Measurements from ENCODE around the gene CEP170B. TPM values are rescaled to one million over a fixed set of nuclear protein-coding genes. Genes with fewer than 3 reads are reported as not detected.
A peak's percentile ranks its signal among the peaks of the same experiment; 100 is the strongest.

Gene CEP170B
- total and polyA plus RNA-seq, 2 of the 13 experiments (the other 11 are each of a cell fraction or from before 2014, with no cell fraction given), result 4.3 to 8.8 TPM

DNA sequence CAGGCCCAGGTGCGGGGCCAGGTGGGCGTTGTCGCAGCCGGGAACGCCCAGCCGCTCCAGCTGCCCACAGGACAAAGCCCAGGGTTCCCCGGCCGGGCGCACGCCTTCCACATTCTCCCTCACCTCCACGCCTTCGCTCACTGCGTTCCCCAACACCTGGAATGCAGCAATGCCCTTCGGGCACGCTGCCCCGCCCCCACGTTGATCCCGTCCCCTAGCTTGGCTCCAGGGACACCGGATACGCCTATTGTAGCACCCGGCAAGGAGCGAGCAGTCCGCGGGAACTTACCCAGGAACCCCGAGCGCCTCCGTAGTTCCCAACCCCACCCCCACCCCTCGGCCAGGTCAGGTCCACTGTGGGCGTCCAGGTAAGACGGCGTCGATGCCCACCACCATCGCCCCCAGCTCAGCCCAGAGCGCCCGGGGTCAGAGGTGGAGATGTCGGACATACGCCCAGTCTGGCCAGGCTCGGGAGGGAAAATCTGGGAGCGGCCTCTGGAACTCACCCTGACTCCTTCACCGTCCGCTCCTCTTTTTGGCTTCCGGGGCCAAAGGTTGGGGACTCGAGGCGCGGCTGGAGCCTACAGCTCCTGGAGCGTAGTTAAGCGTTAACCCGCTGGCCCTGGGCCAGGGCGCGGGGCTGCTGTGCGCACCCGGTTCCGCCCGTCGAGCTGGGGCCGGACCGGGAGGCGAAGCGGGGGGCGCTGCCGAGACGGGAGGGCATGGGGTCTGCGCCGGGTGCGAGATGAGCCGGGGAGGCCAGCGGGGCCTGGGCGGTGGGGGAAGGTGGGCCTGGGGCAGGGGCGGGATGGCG, 594 bp upstream of the CEP170B start (continued):
- TF ChIP-seq U2AF1 (optimal IDR thresholded peaks at IDR 0.05; ENCODE audit: low read depth, low read length) (no peak), JDP2 (CRISPR knock-in tag; IDR thresholded peaks at IDR 0.05; ENCODE audit: borderline replicate concordance) (no peak), HMG20B (CRISPR knock-in tag; conservative IDR thresholded peaks at IDR 0.05) (no peak), NFRKB (IDR thresholded peaks at IDR 0.05) (no peak), NCOA5 (CRISPR knock-in tag; IDR thresholded peaks at IDR 0.05) (no peak), NR2C2 (CRISPR knock-in tag; IDR thresholded peaks at IDR 0.05; ENCODE audit: borderline replicate concordance) (peak; percentile 98), ZSCAN30 (CRISPR knock-in tag; IDR thresholded peaks at IDR 0.05) (no peak), TGIF2 (CRISPR knock-in tag; IDR thresholded peaks at IDR 0.05) (peak; percentile 69), ZNF24 (IDR thresholded peaks at IDR 0.05) (no peak)
- TF ChIP-seq, protein P1, sequence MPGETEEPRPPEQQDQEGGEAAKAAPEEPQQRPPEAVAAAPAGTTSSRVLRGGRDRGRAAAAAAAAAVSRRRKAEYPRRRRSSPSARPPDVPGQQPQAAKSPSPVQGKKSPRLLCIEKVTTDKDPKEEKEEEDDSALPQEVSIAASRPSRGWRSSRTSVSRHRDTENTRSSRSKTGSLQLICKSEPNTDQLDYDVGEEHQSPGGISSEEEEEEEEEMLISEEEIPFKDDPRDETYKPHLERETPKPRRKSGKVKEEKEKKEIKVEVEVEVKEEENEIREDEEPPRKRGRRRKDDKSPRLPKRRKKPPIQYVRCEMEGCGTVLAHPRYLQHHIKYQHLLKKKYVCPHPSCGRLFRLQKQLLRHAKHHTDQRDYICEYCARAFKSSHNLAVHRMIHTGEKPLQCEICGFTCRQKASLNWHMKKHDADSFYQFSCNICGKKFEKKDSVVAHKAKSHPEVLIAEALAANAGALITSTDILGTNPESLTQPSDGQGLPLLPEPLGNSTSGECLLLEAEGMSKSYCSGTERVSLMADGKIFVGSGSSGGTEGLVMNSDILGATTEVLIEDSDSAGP (CRISPR knock-in tag; IDR thresholded peaks at IDR 0.05; ENCODE audit: borderline replicate concordance), result peak; percentile 75; the same call in 1 of the 2 replicates
- TF ChIP-seq, protein P2, sequence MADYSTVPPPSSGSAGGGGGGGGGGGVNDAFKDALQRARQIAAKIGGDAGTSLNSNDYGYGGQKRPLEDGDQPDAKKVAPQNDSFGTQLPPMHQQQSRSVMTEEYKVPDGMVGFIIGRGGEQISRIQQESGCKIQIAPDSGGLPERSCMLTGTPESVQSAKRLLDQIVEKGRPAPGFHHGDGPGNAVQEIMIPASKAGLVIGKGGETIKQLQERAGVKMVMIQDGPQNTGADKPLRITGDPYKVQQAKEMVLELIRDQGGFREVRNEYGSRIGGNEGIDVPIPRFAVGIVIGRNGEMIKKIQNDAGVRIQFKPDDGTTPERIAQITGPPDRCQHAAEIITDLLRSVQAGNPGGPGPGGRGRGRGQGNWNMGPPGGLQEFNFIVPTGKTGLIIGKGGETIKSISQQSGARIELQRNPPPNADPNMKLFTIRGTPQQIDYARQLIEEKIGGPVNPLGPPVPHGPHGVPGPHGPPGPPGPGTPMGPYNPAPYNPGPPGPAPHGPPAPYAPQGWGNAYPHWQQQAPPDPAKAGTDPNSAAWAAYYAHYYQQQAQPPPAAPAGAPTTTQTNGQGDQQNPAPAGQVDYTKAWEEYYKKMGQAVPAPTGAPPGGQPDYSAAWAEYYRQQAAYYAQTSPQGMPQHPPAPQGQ (CRISPR knock-in tag; IDR thresholded peaks at IDR 0.05; ENCODE audit: borderline replicate concordance), result no peak
- TF ChIP-seq, protein P3, sequence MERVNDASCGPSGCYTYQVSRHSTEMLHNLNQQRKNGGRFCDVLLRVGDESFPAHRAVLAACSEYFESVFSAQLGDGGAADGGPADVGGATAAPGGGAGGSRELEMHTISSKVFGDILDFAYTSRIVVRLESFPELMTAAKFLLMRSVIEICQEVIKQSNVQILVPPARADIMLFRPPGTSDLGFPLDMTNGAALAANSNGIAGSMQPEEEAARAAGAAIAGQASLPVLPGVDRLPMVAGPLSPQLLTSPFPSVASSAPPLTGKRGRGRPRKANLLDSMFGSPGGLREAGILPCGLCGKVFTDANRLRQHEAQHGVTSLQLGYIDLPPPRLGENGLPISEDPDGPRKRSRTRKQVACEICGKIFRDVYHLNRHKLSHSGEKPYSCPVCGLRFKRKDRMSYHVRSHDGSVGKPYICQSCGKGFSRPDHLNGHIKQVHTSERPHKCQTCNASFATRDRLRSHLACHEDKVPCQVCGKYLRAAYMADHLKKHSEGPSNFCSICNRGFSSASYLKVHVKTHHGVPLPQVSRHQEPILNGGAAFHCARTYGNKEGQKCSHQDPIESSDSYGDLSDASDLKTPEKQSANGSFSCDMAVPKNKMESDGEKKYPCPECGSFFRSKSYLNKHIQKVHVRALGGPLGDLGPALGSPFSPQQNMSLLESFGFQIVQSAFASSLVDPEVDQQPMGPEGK (CRISPR knock-in tag; IDR thresholded peaks at IDR 0.05), result peak; percentile 81
- TF ChIP-seq, protein P4, sequence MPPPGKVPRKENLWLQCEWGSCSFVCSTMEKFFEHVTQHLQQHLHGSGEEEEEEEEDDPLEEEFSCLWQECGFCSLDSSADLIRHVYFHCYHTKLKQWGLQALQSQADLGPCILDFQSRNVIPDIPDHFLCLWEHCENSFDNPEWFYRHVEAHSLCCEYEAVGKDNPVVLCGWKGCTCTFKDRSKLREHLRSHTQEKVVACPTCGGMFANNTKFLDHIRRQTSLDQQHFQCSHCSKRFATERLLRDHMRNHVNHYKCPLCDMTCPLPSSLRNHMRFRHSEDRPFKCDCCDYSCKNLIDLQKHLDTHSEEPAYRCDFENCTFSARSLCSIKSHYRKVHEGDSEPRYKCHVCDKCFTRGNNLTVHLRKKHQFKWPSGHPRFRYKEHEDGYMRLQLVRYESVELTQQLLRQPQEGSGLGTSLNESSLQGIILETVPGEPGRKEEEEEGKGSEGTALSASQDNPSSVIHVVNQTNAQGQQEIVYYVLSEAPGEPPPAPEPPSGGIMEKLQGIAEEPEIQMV (CRISPR knock-in tag; IDR thresholded peaks at IDR 0.05; ENCODE audit: low read depth), result peak; percentile 99
- TF ChIP-seq, protein P5, sequence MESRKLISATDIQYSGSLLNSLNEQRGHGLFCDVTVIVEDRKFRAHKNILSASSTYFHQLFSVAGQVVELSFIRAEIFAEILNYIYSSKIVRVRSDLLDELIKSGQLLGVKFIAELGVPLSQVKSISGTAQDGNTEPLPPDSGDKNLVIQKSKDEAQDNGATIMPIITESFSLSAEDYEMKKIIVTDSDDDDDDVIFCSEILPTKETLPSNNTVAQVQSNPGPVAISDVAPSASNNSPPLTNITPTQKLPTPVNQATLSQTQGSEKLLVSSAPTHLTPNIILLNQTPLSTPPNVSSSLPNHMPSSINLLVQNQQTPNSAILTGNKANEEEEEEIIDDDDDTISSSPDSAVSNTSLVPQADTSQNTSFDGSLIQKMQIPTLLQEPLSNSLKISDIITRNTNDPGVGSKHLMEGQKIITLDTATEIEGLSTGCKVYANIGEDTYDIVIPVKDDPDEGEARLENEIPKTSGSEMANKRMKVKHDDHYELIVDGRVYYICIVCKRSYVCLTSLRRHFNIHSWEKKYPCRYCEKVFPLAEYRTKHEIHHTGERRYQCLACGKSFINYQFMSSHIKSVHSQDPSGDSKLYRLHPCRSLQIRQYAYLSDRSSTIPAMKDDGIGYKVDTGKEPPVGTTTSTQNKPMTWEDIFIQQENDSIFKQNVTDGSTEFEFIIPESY (CRISPR knock-in tag; IDR thresholded peaks at IDR 0.05), result no peak
- TF ChIP-seq, protein P6, sequence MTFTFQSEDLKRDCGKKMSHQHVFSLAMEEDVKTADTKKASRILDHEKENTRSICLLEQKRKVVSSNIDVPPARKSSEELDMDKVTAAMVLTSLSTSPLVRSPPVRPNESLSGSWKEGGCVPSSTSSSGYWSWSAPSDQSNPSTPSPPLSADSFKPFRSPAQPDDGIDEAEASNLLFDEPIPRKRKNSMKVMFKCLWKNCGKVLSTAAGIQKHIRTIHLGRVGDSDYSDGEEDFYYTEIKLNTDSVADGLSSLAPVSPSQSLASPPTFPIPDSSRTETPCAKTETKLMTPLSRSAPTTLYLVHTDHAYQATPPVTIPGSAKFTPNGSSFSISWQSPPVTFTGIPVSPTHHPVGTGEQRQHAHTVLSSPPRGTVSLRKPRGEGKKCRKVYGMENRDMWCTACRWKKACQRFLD (CRISPR knock-in tag; IDR thresholded peaks at IDR 0.05; ENCODE audit: borderline replicate concordance), result no peak
